SK-N-DZ (cell line): ENCODE measurements around the gene TMEM114. TPM values are rescaled to one million over a fixed set of nuclear protein-coding genes. Genes with fewer than 3 reads are reported as not detected.

ENCODE experiments used
- DNase-seq: peaks from one replicate; pipeline ENCODE4 v3.0.0-alpha.2; 2015; ENCODE audit warnings: low spot score
- polyA plus RNA-seq, 2 experiments: library from polyadenylated mRNA; depleted of rRNA; stranded (reverse); fragments of >200 nt; gene quantifications; 2 replicates each; pipeline ENCODE4 v1.2.3, GENCODE V29; 2014

The TMEM114 gene
- not detected in 2 replicates for polyA plus RNA-seq (2014; cell fraction: cytosol; rRNA removed)
- polyA plus RNA-seq (2014; cell fraction: nucleus; rRNA removed), result not detected in 2 replicates

DNA sequence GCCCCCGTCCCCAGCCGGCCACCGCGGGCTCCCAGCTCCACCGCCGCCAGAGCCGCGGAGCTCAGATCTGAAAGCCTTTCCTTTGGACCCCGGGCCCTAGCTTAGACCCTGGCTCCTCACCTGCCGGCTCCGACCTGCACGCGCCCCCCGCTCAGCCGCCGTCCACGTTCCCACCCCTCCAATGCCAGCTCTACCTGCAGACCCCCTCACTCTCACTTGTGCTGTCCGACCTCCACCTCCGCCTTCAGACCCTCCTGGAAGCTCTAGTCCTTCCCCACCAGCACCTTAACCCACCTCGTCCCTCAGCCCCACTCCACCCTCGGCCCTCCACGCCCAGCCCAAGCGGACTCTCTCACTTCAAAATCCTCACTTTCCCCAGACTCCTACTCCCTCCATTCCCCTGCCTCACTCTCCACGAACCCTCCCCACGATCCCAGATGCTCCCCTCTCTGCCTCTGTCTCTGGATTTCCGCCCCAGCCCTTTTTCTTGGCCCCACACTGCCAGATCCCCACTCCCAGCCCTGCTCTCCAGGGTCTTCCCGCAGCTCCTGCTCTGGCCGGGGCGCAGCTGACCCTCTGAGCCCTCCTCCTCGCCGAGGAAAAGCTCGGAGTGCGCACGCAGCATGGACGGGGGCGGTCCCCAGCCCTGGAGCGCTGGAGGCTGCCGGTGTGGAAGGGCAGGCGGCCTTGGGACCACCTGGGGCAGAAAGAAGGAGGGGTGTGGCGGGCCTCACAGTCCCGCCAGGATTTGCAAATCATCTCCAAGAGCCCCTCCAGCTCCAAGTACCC is at the start of gene TMEM114:
Gene TMEM114 (minus strand): TSS at position 612 of the 789 bp plus-strand sequence. CDS start 673 bp downstream, outside the sequence.
- DNase-seq, result no peak

DNA sequence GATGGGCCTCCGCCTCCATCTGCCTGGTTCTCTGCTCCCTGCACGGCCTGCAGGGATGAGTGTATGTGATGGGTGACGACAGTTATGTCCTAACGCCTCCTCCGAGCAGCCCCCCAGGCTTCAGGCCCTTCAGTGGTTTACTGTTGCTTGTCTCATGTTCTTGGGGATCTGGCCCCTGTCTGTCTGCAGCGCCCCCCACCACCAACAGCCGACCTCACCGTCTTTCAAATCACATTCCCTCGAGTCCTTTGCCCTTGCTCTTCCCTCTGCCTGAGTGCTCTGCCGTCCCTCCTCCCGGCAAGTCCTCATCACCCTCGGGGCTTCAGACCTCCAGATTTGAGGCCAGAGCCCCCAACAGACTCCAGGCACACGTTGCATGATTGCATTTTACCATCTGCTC is 49.4 kb upstream of the TMEM114 start:
- no peak for DNase-seq

DNA sequence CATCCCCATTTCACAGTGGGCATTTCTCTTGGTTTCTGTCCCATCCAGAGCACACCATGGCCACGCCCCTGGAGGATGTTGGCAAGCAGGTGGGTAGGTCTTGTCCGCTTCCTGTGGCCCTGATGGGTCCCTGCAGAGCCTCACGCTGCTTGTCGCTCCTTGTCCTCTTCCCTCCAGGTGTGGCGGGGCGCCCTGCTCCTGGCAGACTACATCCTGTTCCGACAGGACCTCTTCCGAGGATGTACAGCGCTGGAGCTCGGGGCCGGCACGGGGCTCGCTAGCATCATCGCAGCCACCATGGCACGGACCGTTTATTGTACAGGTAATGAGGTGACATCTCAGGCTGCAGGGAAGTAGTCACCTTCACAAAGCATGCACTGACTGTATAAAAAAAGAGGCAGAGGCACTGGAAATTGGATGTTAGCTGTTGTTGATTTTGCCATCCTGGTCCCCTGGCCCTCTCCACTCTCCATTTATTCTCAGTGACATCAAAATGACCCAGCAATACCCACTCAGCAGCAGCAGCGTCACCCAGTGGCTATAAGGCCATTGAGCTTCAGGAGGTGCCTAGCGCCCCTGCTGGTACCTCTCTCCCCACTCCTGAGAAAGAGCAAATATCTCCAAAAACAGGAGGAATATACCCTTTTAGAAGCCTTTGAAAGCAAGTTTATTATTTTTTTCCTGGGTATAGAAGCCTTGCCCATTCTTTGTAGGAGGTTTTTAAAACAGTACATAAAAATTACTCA is 44.9 kb upstream of the TMEM114 start:
- DNase-seq, result no peak

DNA sequence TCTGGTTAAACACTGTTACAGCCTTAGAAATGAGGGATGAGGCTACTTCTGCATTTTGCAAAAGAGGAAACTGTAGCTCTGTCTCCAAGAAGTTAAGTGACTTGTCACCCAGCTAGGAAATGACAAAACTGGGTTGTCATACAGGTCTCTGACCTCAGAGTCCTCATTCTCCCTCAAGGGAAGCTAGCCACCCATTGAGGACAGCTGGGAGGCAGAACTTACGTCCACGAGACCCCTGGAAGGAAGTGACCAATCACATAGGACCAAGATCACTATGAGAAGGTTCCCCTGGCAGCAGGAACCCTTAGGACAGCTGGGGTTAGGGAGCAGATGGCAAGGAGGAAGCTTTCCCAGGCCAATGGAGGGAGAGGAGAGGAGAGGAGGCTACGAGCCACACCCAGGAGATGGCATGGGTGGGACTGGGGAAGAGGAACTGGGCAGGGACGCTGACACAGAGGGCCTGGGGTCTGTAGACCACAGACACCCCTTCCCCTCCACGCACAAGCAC is 42.4 kb upstream of the TMEM114 start:
- no peak for DNase-seq

DNA sequence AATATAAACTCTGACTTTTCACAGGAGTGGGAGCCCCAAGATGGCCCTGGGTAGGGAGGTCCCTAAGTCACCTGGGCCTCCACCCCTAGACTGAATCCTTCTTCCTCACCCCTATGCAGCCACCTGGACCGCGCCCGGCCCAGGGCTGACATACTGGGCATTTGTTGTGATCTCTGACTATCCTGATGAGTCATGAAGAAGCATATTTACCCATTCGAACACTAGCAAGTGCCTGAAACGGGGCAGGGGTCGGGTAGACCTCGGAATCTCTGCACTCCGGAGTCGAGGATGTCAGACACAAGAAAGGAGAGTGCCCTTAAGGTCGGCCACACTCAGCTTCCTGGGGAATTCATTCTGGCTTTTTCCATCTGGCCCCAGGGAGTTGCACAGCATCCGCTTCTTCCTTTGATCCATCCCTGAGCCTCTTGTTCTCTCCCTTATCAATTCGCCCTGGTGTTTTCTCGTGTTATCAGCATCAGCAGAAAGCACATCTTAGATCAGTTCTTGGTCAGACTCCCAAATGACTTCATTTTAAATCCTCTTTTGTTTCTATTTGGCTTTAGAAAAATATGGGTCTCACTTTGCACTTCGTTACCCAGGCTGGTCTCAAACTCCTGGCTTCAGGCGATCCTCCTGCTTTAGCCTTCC is 41.6 kb upstream of the TMEM114 start:
- no peak for DNase-seq

DNA sequence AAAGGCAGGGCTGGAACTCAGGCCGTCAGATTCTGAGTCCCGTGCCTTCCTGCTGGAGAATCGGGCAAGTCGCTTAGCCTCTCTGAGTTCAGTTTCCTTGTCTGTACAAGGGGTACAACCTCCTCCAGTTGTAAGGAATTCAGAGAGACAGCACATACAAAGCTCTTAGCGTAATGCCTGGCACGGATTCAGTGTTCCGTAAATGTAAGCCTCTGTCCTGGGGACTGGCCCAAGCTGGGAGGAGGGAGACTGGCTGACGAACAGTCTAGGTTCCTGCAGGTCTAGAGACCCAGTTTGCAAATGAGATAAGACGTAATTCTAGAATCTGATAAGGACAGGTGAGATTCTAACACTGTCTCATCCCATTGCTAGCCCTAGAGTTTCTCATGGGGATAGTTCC is 41.1 kb upstream of the TMEM114 start:
- no peak for DNase-seq

DNA sequence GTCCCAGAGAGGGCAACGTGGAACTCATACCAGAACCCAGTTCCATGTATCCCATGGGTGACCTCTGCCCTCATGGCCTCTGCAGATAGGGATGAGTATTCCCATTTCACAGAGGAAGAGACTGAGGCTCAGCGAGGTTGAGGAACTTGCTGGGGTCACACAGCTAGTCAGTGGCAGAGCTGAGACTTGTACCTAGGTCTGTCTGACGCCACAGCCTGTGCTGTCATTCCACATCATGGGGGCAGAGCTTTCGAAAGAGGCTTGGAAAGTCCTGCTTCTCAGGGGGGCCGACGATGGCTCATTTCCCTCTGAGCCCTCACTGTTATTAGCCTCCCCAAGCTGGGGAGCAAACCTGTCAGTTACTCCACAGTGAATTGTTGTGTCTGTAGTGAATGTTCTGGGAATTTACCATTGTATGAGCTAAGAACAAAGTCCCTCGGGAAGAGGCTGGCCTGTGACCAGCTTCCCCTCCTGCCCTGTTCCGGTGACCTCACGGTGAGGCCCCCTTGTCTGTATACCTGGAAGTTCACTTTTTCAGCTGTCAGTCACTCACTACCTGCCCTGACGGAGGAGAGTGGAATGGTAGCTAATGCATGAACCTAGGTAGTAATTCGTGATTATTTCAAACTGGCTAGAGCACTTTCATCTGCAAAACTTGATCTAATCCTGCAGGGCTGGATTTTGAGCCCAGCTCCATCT is 40.1 kb upstream of the TMEM114 start:
- no peak for DNase-seq

DNA sequence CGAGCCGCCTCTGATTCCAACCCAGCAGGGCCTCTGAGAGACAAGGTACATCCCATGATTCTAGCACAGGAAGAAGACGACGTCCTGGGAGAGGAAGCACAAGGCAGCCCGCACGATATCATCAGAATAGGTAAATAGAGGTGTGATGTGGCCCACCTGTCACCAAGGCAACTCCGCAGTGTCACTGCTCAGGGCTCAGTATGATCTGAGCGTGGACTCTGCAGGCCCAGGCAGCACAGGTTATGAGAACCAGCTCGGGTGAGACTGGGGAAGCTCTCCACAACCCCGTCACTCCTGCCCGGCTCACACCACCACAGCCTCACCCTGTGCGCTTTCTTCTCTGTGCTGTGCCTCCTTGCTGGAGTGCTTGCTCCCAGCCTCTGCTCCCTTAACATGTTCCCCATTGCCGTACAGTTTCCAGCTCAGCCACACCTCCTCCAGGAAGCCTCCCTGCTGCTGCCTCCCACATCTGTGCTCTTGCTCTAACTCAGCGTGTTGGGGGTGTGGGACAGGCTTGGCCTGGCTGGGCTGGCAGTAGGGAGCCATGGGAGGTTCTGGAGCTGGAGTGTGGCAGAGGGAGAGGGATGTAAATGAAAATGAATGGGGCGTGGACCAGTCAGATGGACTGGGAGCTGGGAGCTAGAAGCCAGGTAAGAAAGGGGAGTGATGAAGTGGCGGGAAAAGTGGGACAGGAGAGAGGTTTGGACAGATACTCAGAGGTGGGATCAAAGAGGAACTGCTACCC is 38.8 kb upstream of the TMEM114 start:
- no peak for DNase-seq

DNA sequence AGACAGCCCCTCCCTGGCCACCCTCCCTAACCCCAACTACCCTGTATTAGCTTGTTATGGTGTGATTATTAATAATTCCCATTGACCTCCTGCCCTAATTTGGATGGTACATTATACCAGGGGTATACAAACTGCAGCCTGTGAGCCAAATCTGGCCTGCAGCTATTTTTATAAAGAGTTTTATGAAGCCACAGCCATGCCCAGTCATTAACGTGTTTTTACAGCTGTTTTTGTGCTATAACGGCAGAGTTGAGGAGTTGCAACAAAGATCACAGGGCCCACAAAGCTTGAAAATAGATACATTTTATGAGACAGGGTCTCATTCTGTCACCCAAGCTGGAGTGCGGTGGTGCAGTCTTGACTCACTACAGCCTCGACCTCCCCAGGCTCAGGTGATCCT is 37.1 kb upstream of the TMEM114 start:
- no peak for DNase-seq

DNA sequence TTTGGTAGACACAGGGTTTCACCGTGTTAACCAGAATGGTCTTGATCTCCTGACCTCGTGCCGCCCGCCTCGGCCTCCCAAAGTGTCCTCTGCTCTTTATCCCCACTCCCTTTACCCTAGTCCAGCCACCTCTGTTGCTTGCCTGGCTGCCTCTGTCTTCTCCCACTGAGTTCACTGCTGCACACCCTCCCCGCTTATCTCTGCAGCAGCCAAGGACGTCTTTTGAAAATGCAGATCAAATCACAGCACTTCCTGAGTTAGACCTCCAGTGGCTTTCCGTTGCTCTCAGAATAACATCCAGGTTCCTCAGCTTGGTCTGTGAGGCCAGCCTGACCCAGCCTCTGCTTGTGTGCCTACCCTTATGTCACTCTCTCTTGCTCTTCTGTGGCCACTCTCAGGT is 36.6 kb upstream of the TMEM114 start:
- no peak for DNase-seq

DNA sequence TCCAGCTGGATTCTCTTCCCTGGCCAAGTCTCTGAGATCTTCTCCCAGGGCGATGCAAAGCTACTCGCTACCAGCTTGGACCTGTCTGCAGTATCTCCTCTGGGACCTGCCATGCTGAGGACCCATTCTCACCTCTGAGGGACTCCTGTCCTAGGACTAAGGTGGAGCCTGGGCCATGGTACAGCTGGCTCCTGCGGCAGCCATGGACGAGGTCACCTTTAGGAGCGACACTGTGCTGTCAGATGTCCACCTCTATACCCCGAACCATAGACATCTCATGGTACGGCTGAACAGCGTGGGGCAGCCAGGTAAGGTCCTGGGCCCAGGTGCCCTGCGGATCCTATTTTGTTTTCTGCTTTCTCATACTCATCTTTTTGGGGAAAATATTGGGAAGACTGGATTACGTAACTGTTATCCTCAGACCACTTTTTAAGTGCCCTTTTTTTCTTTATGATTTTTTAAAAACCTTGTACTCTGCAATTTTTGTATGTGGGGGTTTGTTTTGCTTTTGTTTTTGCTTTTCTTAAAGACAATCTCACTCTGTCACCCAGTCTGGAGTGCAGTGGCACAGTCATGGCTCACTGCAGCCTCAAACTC is 35.3 kb upstream of the TMEM114 start:
- DNase-seq, result no peak

DNA sequence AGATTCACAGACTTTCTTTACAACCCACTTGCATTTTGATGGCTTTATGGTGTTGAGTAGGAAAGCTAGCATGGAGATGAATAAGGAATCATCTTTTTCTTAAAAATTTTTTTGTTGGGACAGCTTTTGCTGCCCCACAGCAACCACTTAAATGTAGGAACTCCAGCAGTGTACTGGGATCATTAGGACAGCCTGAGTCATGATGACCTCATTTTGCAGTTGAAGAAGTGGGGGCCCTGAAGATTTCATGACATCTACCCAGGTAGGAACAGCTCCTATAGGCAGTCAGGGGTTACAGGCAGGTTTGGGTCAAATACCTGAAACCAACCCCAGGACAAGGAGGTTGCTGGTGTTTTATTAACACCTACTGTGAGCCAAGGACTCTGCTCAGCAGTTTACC is 33.3 kb upstream of the TMEM114 start:
- DNase-seq, result no peak

DNA sequence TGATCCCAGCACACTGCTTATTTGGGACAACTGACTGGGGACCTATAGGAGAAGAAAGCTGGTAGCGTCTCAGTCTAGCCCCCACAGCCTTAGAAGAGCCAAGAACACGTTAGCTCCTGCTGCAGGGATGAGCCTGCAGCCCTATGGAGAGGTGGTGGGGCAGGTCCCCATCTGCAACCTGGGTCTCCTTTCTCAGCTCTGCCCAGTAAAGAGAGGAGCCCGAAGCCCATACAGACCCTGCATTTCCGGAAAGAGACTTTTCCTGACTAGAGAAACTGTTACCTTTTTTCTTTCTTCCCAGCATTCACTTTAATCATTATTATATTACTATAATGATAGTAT is 32.0 kb upstream of the TMEM114 start:
- peak; percentile 19 for DNase-seq

DNA sequence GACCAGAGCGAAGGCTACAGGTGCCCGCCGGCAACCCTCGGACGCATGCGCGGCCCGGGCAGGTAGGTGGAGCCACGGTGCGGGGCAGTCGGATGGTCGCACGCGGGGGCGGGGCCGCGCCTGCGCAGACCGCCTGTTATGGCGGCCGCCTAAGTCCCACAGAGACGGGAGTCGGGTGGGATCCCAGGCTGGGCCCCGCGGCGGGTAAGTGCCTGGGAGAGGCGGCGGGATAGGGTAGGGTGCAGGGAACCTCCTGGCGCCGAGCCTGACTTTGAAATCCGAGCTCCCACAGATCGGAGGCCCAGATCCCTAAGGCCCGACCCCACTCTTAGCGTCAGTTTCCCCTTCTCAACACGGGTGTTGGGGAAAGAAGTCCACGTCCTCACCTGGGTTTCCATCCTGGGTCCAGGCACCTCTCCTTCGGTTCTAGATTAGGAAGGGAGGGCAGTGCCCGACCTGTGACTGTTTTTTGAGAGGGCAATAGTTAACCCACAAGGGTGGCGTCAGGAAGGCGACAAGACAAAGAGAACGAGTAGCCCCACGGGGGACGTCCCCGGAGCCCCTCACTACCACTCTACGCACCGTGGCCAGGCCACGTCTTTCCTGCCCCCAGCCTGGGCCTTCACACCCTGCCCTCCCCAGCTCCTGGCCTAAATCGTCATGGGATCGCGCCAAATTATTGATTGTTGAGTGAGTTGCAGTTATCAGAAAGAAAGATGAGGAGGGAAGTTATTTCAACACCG is 31.4 kb upstream of the TMEM114 start, which contains the start of gene METTL22:
Gene METTL22 (plus strand): TSS at position 127 of the 743 bp plus-strand sequence. CDS start 3,968 bp downstream, outside the sequence.
- peak; percentile 88 for DNase-seq

DNA sequence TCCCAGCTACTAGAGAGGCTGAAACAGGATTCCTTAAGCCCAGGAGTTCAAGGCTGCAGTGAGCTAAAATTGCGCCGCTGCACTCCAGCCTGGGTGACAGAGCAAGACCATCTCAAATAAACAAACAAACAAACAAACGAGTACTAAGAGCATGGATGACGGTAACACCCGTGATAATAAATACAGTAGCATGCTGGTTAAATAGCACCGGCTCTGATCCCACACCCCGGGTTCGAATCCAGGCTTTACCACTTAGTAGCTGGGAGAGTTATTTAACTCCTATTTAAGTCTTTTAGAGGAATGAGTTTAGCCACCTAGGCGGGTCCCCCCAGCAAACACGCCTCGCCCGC is 30.9 kb upstream of the TMEM114 start:
- no peak for DNase-seq

DNA sequence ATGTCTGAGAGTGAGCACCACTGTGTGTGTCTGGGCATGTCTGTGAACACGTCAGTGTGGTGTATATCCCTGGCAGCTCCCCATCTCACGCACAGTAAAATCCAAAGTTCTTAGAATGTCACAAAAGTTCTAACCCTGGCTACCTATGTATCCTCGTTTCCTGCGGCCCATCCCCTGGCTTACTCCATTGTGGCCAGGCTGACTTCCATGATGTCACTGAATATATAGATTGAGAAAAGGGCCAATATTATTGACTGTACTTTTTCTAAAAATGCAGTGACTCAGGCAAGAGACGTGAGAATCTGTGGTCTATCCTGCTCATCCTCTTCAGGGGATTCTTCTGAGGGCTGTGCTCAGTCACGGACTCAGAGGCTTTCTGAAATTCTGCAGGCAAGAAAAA is 30.2 kb upstream of the TMEM114 start:
- DNase-seq, result no peak

DNA sequence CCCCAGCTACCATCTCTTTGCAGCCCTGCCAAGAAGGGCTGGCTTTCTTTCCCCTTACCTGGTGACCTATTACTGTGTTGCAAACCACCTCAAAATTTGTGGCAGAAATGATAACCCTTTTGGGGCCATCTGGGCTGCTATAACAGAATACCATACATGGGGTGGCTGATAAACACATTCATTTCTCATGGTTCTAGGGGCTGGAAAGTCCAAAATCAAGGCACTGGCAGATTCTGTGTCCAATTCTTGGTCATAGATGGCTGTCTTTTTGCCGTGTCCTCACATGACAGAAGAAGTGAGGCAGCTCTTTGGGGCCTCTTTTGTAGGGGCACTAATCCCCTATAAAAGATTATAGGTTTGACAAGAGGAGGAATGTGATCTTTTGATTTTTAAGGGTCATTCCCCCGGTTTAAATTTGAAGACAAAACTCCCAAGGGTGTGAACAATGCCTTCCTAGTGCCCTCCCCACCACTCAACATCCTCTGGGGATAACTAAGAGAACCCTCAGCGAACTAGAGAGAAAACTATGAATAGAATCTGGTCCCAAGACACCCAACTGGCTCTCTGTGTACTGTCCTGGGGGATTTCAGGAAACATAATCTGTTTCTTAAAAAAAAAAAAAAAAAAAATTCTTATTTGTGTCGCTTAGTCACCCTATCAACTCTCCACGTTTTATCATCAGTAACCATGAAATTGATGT is 29.5 kb upstream of the TMEM114 start:
- DNase-seq, result no peak

DNA sequence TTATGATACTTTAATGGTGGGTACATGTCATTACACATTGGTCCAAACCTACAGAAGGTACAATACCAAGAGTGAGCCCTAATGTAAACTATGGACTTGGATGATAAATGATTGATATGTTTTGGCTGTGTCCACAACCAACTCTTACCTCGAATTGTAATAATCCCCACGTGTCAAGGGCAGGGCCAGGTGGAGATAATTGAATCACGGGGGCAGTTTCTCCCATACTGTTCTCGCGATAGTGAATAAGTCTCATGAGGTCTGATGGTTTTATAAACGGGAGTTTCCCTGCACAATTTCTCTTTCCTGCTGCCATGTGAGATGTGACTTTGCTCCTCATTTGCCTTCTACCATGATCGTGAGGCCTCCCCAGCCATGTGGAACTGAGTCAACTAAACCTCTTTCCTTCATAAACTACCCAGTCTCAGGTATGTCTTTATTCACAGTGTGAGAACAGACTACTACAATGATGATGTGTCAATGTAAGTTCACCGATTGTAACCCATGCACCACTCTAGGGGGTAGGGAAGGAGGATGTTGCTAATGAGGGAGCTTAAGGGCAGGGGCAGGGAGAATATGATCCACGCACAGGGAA is 24.2 kb upstream of the TMEM114 start:
- no peak for DNase-seq
